GM18508 (cell line): ENCODE results near the gene CDK5RAP2.

Source experiments
- ATAC-seq: cut with Tn5 transposase; IDR thresholded peaks from one replicate; pipeline ENCODE4 v1.9.1; 2021; ENCODE audit warnings: moderate number of reproducible peaks; ENCODE audit not compliant: insufficient read depth, unreplicated experiment

CDK5RAP2 gene

DNA sequence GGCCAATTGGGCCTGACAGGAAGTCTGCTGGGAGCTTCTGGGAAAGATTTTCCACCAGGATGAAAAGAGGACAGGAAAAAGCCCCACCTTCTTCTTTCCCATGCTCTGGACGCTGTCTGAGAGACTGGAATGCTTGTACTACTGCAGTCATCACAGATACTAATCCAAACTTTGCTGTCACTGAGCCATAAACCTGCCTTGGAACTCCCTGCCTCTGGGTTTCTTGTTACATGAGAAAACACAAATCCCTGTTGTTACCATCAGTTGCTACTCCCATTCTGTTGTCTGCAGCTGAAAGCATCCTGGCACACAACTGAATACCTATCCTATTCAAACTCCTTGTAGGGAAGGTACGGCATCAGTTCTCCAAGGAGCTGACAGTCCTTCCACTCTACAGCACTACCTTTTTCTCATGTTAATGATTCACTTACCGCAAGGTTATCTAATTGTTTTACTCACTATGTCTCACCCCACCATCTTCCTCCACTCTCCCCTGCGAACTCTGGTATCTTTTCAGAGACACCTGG lies 167.5 kb downstream of the CDK5RAP2 start:
- no peak for ATAC-seq

DNA sequence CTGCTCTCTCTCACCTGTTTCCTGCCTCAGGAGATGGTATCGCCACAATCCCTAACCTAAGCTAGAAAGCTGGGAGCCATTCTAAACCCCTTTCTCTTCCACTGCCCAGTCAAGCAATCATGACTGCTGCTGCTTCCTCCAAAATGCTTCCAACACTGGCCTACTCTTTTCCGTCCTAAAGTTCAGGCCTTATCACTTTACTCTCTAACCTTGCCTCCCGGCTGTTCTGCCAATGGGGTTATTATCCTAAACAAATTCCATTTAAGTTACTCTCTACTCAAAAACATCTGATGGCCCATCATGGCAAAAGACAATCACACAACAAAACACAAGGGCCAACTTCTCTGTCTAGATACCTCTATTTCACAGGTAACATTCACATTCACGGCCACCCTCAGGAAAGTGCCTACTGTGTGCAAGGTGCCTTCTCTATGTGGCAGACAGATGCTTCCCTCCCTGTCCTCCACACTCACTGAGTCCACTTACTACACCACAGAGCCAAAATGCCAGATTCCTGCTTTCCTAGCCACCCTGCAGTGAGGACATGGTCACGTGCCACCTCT lies 168.0 kb downstream of the CDK5RAP2 start:
- no peak for ATAC-seq

DNA sequence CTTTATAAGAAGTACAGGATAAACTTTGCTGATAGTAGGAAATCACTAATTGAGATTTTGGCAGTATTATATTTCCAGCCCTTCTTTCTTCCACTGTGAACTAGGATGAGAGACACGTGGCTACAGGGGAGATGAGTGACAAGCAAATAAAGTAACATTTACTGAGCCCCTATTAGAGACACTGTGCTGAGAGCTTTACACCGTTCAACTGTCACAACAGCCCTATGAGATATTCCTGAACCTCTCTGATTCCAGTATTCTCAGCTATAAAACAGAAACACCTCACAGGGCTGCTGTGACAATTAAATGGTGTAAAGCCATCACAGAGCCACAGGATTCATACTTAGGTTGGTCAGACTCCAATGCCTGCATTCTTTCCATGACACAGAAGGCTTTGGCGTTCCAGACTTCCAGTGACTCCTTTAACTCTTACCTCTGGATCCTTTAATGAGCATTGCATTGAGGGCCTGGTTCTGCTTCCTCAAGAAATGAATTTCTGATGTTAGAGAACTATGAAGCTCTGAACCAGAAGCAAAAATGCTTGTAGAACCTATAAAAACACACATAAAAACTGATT lies 169.0 kb downstream of the CDK5RAP2 start:
- no peak for ATAC-seq

DNA sequence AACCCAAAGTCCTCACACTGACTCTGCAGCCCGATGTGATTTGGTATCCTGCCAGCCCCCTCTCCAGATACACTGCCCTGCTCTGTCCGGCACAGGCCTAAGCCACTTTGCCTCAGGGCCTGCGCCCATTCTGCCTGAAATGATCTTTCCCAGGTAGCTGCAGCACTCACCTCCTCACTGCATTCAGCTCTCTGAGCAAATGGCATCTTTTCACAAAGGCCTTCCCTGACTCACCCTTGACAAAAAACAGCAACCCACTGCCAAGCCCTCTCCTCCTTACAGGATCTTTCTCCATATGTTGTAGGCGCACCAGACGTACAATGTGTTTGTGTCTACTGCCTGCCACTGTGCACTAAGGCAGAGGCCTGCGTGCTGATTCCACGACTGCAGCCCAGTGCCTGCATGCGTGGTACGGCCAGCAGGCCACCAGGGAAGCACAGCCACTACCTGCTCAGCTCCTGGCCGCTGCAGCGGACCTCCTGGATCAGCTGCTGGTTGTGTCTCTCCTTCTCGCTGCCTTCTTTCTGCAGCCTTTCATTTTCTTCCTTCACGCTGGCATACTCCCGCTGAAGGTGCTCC lies 171.2 kb downstream of the CDK5RAP2 start:
- ATAC-seq = no peak

DNA sequence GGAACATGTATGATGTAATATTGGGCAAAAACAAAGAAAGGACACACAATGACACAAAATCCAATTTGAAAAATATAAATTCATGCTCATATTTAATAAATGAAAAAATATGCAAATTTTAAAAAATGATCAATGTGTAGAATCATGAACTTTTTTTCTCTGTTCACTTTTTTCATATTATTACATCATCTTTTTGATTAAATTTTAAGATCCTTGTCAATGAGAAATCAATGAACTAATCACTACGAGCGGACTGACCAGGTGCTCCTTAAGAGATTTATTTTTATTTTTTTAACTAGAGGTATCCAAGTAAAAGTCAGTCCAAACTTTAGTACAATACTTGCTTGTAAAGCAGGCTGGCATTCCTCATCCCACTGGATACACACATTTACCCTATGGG lies 174.1 kb downstream of the CDK5RAP2 start:
- ATAC-seq = no peak

DNA sequence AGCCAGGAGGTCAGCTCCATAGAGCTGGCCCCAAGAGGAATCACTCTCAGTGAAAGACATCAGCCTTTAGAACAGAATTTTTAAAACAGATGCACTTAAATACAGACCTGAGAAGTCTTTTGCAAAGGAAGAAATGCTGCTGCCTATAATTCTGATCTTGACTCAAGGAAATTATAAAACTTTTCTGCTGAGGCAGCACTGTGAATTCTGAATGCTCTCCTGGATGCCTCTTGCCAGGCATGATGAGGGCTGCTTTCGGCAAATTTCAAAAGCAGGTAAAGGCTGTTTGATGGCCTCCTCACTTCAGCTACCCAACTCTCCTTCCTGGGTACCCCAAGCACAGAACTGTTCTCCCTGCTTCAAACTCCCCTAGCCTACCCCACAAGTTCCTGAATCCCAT lies 174.8 kb downstream of the CDK5RAP2 start:
- ATAC-seq = no peak

DNA sequence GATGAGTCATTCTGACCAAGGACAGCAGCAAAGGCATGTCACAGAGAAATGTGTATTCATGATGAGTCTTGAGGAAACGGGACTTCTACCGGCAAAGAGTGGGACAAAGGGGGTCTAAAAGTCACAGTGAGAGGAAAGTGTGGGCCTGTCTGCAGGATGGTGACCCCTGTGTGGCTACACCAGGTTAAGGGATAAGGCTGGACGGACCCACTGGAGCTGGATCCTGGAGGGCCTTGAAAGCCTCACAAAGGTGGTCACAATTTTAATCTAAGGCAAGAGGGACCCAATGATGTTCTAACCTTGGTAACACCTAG lies 176.5 kb downstream of the CDK5RAP2 start:
- ATAC-seq = no peak

DNA sequence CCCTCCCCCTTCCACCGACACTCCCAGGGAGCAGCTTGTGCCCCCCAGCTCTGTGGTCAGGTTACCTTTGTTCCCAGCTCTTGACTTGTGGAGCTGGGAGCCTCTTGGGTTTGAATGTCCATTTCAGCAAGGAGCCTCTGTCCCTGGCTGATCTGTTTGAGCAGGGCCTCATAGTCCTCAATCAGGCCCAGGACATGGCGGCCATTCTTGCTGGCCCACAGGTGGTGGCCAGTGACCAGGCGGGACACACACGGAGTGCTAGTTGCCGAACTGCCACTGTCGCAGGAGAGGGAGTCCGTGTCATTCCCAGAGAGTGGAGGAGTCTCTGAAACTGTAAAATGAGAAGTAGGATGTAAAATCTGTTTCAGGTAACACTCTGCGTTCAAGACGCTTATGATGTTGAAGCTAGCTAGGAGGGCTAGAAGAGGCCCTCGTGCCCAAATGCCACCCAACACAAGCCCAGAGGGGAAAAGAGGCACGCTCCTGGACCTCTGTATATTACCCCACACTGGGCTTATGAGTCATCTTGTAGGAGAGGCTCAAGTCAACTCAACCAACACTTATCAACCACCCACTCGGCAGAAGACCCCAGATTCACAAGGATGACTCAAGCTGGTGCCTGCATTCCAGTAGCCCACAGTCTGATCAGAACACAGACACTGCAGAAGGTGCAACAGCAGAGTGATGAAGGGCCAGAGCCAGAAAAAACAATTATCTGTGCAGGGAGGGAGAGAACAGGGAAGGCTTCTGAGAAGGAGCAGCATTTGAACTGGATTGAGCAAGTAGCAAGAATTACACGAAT lies 177.0 kb downstream of the CDK5RAP2 start:
- ATAC-seq = no peak

DNA sequence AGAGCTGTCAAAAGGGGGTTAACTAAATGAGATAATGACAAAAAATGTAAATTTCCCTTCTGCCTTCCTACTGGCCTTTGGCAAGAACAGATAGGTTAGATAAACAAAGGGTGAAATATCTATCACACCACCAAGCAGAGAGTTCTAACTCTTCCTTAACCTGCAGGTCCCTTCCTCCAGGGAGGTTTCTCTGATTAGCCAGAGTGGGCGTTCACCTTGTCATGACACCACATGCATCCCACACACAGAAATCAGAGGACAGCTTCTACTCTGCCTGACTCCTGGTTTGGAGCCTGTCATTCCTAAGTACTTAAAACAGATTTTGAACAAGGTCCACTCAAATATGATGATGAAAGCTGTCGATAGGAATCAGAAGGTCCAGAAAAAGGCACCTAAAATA lies 180.0 kb downstream of the CDK5RAP2 start:
- no peak for ATAC-seq

DNA sequence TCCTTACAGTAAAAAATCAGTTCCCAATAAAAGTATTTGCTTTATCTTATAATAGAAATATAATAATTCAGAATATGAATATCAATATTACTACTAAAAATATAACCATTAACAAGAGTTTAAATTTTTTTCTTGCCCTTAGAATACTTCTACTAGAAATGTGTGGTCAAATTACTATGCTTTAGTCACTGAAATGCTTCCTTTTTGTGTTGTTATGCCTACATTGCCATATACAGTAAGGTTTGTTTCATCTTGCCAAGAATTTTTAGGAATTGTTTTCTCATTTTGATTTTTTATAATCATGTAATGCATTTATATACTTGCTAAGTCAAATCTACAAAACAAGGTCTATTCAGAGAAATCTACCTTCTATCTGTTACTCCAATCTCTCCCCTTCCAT lies 181.7 kb downstream of the CDK5RAP2 start:
- no peak for ATAC-seq

DNA sequence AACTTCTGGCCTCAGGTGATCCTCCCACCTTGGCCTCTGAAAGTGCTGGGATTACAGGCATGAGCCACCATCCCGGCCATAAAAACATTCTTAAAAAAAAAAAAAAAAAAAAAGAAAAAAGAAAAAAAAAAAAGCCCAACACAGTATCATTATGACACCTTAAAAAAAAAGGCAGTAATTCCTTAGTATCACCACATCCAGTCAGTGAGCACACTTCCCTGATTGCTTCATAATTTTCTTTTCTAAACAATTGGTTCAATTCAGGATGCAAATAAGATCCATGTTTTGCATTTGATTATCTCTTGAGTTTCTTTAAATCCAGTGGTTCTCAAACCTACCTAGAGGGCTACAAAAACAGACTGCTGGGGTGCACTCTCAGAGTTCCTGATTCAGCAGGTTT lies 182.5 kb downstream of the CDK5RAP2 start:
- no peak for ATAC-seq

DNA sequence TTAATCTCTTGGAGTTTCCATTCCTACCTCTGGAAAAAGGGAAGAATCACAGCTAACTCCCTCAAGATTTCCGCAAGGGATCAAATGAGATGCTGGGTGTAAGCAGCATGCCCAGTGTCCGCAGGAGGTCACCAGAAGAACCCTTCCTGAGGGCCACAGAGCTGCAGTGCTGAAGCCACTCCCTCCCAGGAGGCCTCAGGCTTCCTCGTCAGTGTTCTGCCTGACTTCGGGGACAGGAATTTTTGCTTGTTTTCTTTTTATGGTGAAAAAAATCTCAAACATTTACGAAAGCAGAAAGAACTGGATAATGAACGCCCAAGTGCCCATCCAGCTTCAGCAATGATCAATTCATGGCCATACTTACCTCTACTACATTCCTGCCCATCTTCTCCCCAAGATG lies 183.0 kb downstream of the CDK5RAP2 start:
- no peak for ATAC-seq

DNA sequence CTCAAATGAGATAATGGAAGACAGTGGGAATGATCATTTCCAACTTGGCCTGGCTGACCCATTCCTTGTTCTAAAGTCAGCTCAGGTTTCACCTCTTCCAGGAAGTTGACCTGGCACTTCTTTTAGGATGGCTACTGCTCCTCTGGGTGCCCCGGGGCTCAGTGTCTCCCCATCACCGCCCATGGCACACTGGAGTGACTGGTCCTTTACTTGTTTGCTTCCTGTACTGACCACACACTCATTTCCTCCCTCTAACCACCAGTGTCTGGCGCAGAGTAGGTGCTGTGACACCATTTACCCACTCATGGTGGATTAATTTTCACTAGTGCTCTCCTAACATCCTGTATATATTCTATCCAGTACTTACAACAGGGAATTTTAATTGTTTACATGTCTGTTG lies 183.5 kb downstream of the CDK5RAP2 start:
- ATAC-seq = no peak

DNA sequence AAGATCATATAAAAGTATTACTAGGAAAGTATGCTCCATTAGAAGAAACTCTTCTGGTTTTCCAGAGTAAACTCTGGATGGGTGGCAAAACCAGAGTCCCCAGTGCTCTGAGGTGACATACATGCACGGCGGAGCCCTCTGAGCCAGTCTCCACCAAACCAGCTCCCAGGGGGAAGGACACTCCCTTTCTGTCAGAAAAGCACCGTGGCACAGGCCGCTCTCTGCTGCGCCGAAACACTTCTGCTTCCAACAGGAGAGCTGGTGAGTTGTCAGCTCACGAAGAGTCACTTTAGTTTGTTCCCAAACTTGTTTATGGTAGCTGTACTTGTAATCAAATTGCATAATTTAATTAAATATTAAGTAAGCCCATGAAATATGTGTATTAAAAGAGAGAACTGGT lies 184.6 kb downstream of the CDK5RAP2 start:
- no peak for ATAC-seq

DNA sequence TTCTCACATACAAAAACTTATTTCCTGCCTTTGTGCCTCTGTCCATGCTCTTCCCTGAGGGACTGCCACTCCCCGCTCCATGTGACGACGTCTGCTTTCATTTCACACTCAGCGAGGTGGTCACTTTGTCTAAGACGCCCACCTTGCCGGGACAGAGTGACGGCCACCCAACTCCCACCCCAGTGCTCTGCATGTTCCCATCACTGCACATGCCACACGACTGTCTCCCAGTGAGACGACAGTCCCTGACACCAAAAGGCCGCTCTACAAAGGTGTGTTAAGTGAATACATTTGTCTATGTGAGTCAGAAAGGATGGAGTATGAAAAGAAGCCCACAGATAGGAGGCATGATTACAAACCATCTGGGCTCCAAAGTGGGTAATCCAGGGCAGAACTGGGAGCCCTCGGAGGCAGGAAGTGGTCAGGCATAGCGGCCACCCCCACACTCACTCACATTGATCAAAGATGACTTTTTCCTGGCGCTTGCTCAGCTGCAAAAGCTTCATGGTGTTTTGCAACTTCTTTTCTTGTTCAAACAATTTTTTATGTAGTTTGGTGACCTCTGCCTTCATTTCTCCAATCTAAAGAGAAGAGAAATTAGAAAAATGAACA lies 185.8 kb downstream of the CDK5RAP2 start:
- no peak for ATAC-seq

DNA sequence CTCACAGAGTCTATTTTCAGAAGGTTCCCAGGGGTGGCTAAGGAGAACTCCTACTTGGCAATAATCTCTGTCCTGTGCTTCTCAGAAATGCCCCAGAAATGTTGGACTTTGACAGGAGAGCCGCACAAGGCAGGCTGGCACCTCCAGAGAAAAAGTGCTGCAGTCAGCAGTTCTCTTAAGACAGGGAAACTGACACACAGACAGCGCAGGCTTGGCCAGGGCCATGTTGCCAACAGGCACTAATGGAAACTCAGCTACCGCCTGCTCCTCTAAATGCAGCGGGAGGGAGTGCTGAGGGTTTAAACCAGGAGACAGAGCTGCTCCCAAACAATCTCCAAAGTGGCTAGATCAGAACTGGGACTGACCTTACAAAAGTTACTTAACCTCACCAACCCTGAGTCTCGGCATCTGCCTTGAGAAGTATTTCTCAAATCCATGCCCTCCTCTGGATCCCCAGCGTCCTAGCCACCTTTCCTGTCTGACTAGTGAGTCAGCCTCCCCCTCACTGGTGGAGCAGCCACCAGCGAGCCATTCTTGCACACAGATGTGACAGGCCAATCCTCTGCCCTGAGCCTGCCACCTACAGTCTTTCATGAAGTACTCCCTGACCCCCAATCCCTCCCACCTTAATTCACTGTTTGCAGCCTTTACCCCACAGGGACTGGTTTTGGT lies 186.4 kb downstream of the CDK5RAP2 start:
- ATAC-seq = no peak

DNA sequence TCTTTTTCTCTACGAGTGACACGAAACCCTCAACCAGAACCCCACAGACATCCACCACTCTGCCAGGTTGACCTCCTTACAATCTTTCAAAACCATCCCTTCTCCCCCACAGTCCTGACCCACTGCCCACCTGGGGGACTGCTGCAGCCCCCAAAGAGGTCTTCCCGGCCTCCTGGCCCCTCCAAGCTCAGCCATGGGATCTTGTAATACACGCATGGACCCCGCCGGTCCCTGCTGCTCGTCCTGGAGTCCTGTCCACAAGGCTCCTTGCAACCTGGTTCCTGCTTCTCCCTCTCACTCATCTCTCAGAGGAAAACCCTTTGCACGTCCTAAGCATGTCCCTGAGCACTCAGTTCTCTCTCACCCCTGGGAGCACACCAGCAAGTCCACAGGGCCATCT lies 187.3 kb downstream of the CDK5RAP2 start:
- no peak for ATAC-seq

DNA sequence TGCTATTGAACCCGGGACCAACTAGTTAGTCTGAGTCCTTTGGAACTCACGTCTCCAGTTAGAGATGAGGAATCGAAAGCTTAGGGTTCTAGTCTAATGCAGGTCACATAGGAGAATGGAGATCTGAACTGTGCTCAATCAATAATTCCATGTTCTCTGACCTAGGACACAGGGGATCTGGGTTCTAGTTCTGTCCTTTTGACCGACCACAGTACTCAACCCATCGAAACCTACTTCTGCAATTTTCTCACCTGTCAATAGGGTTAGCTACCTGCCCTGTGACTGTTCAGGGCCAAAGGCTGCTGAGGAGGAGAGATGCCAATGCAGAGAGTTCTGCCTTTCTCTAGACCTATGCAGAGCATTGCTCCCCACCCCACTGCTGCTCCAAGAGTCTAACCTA lies 187.7 kb downstream of the CDK5RAP2 start:
- ATAC-seq = no peak

DNA sequence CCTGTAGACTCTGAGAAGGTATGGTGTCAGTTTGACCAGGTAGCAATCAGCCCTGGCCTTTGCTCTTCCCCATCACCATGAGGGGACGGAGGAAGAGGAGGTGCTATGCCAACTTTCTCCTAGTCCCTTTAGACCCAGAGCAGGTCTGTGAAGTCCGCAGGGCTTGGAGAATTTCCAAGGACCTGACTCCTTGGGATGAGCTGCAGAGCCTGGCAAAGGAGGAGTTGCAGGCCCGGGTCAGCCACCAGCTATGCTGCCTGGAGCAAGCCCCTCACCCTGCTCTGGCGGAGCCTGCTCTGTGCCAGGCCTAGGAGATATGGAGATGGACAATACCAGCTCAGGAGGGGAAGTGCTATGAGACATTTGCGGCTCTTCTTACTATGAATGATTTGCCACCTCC lies 188.3 kb downstream of the CDK5RAP2 start:
- no peak for ATAC-seq

DNA sequence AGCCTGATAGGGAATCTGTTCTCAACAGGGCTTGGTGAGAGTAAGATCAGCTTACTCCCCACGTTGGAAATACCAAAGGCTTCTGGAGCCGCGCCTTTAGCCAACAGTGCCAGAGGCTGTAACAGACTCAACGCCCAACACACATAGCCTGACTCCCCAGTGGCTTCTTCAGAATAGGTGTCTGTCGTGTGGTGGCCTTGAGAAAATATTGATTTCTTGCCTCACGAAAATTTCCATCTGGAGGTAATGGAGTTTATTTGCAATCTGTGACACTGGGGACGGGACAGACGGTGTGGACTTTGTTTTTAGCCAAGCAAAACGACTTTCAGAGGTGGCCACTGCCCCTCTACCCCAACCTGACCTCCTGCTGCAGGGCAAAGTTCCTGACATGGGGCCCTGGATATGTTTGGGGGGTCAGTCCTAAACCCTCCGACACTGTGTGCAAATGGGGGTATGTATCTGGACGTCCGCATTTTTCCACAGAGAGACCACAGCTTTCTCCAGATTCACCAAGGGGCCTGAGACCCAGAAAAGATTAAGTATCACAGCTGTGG lies 189.3 kb downstream of the CDK5RAP2 start:
- ATAC-seq = no peak
